ENCODE results near the gene MRRF. TPM values are rescaled to one million over a fixed set of nuclear protein-coding genes. Genes with fewer than 3 reads are reported as not detected.

MRRF gene
- total RNA-seq, 1 donor from 2014 or later: 35.9 TPM

DNA sequence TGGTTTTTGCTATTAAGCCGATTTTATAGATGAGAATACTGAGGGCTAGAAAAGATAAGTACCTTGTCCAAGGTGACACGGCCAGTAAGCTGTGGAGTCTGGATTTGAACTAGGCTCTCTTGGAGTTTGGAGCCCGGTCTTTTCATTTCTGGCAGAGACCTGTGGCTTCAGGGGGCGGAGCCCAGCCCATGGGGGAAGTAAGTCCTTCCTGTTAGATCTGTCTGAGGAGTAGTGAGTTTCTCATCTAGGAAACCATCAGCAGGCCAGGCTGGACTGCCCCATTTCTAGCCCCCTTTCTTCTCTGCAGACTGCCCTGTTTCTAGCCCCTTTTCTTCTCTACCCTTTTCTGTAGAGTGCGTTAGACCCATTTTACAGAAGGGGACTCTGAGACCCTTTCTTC, 105.6 kb downstream of the MRRF start:
- DNase-seq (ENCODE audit: low spot score): no peak
- intact Hi-C loops (cut with DNase I): no loop called here

DNA sequence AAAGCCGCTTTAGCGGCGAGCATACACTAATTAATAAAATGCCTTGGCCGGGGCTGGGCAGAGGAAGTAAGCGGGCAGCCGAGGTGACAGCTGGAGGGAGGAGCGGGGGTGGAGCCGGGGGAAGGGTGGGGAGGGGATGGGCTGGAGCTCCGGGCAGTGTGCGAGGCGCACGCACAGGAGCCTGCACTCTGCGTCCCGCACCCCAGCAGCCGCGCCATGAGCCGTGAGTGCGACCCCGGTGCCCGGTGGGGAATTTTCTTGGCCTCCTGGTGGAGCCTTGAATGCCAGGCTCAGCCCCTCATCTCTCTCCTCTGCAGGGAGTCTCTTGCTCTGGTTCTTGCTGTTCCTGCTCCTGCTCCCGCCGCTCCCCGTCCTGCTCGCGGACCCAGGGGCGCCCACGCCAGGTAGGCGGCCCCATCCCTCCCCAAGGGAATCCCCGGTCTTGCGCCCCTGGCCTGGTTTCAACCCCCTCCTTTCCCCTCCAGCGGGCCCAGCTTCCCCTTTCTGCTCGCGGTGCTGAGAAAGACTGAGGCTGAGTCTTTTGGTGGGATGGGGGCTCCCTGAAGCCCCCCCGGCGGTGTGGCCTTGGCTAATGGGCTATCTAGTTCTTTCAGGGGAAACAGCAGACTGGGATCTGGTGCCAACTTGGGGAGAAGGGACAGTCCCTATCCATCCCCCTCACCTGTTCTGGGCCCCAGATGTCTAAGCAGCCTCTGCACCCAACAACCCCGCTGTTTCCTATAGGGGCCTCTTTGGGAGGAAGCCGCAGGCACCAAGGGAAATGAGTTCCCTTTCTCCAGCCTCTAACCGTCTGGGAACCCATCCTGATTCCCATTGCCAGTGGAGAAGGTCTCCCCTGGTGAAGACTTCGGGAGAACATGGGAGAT, 106.4 kb downstream of the MRRF start, which contains the start of gene PTGS1:
Gene PTGS1 (plus strand): TSS at position 156 of the 887 bp plus-strand sequence. CDS start 61 bp downstream, at position 217.
- DNase-seq (ENCODE audit: low spot score): peak; percentile 85
- intact Hi-C loops (cut with DNase I): no loop called here

DNA sequence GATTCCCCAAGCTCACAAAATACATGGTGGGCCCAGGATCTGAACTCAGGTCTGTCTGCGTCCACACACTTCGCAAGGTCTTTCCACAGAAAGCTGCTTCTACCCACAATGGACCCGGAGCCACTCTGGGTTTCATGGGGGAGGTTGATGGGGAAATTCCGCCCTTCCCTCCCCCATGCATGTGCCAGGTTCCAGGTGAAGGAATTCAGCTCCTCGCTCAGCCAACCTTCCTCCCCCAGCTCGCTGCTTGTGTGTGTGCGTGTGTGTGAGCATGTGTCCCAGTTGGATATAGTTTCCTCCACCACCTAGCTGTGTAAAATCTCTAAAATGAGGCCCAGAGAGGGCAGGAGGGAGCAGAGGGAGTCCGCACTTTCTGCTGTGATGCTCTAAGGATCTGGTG, 107.2 kb downstream of the MRRF start:
- intact Hi-C loops (cut with DNase I): no loop called here
- DNase-seq (ENCODE audit: low spot score): no peak

DNA sequence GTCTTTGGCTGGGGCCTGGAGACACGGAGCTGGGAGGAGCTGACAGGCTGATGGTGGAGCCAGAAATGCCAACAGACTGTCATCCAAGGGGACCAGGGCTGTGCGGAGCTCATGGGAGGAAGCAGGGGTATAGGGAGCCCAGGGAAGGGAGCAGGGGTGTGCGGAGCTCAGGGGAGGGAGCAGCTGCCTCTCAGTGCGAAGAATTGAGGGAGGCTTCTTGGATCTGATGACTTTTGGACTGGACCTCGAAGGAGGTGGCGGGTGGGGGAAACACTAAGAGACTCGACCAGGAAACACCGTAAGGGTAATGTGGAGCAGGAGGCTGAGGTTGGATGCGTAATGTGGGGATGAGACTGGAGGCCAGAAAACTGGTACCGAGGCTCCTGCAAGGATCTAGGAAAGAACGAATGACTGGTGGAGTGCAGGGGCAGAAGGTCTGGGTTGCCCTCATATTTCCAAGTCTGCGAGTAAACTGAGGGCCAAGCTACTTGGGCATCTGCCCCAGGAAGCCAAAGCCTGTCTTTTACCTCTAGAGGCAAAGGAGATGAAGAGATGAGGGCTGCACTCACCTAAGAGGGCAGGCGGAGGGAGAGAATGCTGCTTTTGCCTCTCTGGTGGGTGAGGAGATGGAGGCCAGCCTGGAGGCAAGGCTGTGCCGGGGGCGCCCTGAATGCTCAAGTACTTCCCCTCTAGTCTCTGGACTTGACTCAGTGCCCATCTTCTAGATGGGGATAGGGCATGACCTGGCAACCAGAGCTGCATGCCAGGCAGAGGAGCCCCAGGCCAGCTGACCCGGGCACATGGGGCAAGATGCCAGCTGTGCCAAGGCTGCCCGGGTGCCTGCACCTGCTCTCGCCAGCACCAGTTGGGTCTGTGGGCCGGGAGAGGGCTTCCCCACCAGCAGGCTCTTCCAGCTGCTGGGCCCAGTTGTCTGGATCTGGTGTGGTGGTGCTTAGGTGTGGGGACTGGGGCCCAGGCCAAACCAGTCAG, 108.5 kb downstream of the MRRF start:
- intact Hi-C loops (cut with DNase I): no loop called here
- no peak for DNase-seq (ENCODE audit: low spot score)

DNA sequence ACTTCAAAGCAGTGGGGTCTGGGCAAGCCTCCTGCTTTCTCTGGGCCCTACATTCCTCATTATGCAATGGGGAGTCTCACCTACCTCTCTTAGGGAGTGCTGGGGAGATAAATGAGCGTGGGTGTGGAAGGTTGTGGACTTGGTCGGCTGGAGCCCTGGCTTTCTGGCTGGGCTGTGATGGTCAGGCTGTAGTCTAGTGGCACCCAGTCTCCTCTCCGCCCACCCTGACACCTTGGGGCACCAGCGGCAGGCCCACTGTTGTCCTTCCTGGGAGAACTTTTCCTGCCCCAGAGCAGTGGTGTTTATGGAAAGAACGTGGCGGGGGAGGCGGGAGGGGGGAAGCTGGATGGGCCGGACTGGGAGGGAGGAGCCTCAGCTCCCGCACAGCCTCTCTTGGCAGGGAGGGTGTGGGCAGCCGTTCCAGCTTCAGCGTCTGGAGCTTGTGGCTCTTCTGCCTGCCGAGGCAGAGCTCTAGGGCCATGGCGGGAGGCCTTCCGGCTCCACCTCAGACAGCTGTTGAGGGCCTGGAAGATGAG, 110.3 kb downstream of the MRRF start:
- peak; percentile 87 for DNase-seq (ENCODE audit: low spot score)
- intact Hi-C loops (cut with DNase I): no loop called here

DNA sequence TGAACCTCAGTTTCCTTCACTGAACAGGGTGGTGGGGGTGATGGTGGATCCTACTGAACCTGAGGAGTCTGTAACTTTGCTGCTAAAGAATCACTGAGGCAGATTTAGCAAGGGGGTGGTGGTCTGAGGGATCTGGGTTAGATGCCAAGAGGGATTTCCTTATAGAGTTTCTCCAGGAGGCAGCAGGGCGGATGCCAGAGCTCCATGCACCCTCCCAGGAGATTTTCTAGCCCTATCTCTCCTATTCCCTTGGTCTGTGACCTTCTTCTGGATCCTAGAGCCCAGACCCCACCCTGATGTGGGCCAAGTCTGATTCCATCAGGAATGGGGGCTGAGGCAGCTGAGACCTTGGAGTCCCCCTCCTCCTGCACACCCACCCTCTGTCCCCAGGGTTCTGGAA, 112.1 kb downstream of the MRRF start:
- no peak for DNase-seq (ENCODE audit: low spot score)
- intact Hi-C loops (cut with DNase I): no loop called here

DNA sequence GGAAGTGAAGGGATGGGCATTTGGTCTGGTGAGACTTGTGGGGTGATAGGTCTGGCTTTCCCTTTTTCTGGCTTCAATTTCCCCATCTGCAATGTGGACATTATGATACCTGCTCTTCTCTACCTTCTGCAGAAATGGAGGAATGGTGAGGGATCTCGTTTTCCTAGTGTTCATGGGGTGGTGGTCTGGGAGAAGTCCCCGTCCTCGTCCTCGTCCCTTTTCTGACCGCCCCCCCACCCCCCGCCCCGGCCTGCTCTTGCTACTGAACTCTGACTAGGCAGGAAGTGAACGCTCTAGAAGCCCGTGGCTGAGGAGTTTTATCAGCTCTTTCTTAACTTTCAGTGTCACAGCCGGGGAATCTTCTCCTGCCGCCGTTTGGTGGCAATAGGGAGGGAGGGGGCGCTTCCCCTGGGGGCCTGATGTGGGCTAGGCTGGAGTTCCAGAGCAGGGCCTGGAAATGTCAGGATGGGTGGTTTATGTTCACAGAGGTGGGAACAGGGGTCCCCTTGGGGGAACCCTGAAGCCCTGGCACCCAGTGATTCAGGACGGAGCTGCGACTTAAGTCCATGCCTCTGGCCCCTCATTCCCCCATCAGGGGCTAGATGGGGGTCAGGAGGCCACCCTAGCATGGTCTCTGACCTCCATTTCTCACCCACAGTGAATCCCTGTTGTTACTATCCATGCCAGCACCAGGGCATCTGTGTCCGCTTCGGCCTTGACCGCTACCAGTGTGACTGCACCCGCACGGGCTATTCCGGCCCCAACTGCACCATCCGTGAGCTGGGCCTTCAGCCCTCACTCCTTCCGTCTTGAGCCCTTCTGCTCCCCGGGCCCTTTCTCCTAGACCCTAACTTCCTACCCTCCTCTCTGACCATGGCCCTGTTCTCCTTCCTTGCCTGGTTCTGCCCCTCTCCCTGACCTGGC, 112.8 kb downstream of the MRRF start:
- DNase-seq (ENCODE audit: low spot score): no peak

DNA sequence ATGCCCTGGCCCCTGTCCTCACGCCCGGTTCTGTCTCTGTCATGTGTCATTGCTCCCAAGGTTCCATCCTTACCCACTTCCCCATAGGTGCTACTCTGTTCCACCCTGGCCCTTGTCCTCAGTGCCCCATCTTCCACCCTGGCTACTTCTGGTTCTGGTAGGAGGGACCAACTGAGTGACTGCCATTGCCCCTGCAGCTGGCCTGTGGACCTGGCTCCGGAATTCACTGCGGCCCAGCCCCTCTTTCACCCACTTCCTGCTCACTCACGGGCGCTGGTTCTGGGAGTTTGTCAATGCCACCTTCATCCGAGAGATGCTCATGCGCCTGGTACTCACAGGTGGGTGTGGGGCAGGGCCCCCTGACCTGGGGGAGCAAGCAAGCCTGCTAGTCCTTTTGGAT, 113.6 kb downstream of the MRRF start:
- intact Hi-C loops (cut with DNase I): no loop called here

More for the DNA sequence above, 112.8 kb downstream of the MRRF start:
- intact Hi-C loops (cut with DNase I): no loop called here

DNA sequence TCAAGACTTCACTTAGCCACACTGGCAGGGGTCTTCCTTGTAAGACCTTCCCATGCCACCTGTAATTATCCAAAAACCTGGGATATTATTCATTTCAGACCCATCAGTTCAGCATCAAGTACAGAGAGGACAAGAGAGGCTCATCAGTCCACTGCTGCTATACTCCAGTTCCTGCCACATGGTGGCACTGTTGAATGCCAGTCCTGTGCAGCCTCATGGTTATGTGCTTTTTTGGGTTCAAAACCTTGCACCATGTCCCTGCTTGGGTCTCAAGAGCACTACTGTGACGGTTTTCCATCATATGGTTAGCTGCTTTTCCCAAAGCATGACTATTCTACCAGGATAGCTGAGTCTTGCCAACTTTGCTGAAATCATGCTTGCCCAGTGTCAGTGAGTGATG, 114.7 kb downstream of the MRRF start:
- intact Hi-C loops (cut with DNase I): no loop called here
- DNase-seq (ENCODE audit: low spot score): no peak

More for the DNA sequence above, 113.6 kb downstream of the MRRF start:
- no peak for DNase-seq (ENCODE audit: low spot score)

DNA sequence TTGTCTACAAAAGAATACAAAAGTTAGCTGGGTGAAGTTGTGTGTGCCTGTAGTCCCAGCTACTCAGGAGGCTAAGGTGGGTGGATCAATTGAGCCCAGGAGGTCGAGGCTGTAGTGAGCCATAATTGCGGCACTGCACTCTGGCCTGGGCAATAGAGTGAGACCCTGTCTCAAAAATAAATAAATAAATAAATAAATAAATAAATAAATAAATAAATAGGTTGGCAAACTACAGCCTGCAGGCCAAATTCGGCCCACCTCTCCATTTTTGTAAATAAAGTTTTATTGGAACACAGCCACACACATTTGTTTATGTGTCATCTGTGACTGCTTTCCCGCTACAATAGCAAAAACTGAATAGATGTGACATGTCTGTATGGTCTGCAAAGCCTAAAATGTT, 115.6 kb downstream of the MRRF start:
- intact Hi-C loops (cut with DNase I): no loop called here
- no peak for DNase-seq (ENCODE audit: low spot score)

Other genes starting within 250 kb of the MRRF start
- 12.6 TPM for gene TTLL11, start 171.6 kb upstream of the MRRF start, total RNA-seq
- gene NDUFA8, start 105.1 kb upstream of the MRRF start, total RNA-seq: 230 TPM
- gene MORN5, start 105.0 kb upstream of the MRRF start, total RNA-seq: not detected
- gene LHX6, start 35.9 kb upstream of the MRRF start, total RNA-seq: 10.8 TPM
- 32.3 TPM for gene RBM18, start within 50 bp of the MRRF start, total RNA-seq
- gene PTGS1, start 106.1 kb downstream of the MRRF start, total RNA-seq: 2.9 TPM
- not detected for gene OR1J1, start 213.0 kb downstream of the MRRF start, total RNA-seq
- not detected for gene OR1J2, start 245.9 kb downstream of the MRRF start, total RNA-seq

Data from cardiac septum (tissue), 1 donor.